Naive thymus-derived CD4-positive, alpha-beta T cell (primary cell): Measurements from ENCODE around the gene ANKS1B. TPM values are rescaled to one million over a fixed set of nuclear protein-coding genes. Genes with fewer than 3 reads are reported as not detected.

ENCODE experiments used
- ATAC-seq: fragments of 150-1000 bp; cut with Tn5 transposase; 2 replicates; pipeline ENCODE4 v1.10.0; 2021; ENCODE audit warnings: mild to moderate bottlenecking, moderate library complexity
- CTCF ChIA-PET: fragments of 350-600 bp; sonication (Branson Sonifier 250); formaldehyde crosslinking; loops from one replicate; lab custom pipeline; 2021; ENCODE audit warnings: antibody characterized with exemption; lab: Charles Lee
- POLR2A ChIA-PET: fragments of 350-600 bp; sonication (Branson Sonifier 250); formaldehyde crosslinking; loops from one replicate; lab custom pipeline; 2021; ENCODE audit warnings: antibody characterized with exemption, inconsistent platforms; lab: Charles Lee
- DNase-seq, 9 donors: peaks; one replicate each; pipeline versions ENCODE4 v3.0.0 to v3.0.0-alpha.2; 2020 to 2022; ENCODE audit warnings: mixed read lengths in 1 of 9
- H3K27ac ChIP-seq: one replicate; pipeline ENCODE4 v1.7.0; 2013; ENCODE audit warnings: mild to moderate bottlenecking, low read depth, low read length, moderate library complexity
- H3K27me3 ChIP-seq, 2 donors: one replicate each; pipeline ENCODE4 v1.7.0; 2013; ENCODE audit warnings: low read length in 2 of 2, mild to moderate bottlenecking in 2 of 2, moderate library complexity in 2 of 2; ENCODE audit not compliant: control insufficient read depth in 2 of 2, insufficient read depth in 2 of 2
- H3K36me3 ChIP-seq, 3 experiments: 1 replicate in 2 of 3; 2 replicates in 1 of 3; pipeline ENCODE4 v1.7.0; 2013; ENCODE audit warnings: low read length in 3 of 3, mild to moderate bottlenecking in 3 of 3, moderate library complexity in 1 of 3; ENCODE audit not compliant: insufficient read depth in 3 of 3, control insufficient read depth in 2 of 3
- H3K4me1 ChIP-seq, 2 donors: one replicate each; pipeline ENCODE4 v1.7.0; 2013; ENCODE audit warnings: low read length in 2 of 2, mild to moderate bottlenecking in 2 of 2, moderate library complexity in 1 of 2; ENCODE audit not compliant: control insufficient read depth in 2 of 2, insufficient read depth in 2 of 2
- H3K4me3 ChIP-seq: 2 replicates; pipeline ENCODE4 v1.7.0; 2013; ENCODE audit warnings: mild to moderate bottlenecking, low read length
- H3K9me3 ChIP-seq, 3 experiments: 1 replicate in 2 of 3; 2 replicates in 1 of 3; pipeline ENCODE4 v1.7.0; 2013; ENCODE audit warnings: low read length in 3 of 3; ENCODE audit not compliant: control insufficient read depth in 2 of 3
- H3K27ac Mint-ChIP-seq, 9 donors: one replicate each; pipeline ENCODE4 v1.8.0; 2020 to 2022; ENCODE audit warnings: mixed read lengths in 9 of 9, mild to moderate bottlenecking in 8 of 9, moderate library complexity in 5 of 9, inconsistent platforms in 2 of 9
- H3K27me3 Mint-ChIP-seq, 5 donors: one replicate each; pipeline ENCODE4 v1.8.0; 2021 to 2022; ENCODE audit warnings: mixed read lengths in 5 of 5, mild to moderate bottlenecking in 1 of 5
- H3K36me3 Mint-ChIP-seq, 5 donors: one replicate each; pipeline ENCODE4 v1.8.0; 2020 to 2022; ENCODE audit warnings: mixed read lengths in 5 of 5, mild to moderate bottlenecking in 3 of 5, inconsistent platforms in 1 of 5
- H3K4me1 Mint-ChIP-seq, 7 donors: one replicate each; pipeline ENCODE4 v1.8.0; 2020 to 2022; ENCODE audit warnings: mixed read lengths in 7 of 7, mild to moderate bottlenecking in 3 of 7, inconsistent platforms in 1 of 7
- H3K4me3 Mint-ChIP-seq, 10 donors: one replicate each; pipeline ENCODE4 v1.8.0; 2020 to 2022; ENCODE audit warnings: mild to moderate bottlenecking in 10 of 10, mixed read lengths in 10 of 10, moderate library complexity in 6 of 10, inconsistent platforms in 2 of 10
- H3K9me3 Mint-ChIP-seq, 11 donors: one replicate each; pipeline ENCODE4 v1.8.0; 2020 to 2022; ENCODE audit warnings: mixed read lengths in 11 of 11, mild to moderate bottlenecking in 4 of 11, inconsistent platforms in 1 of 11, moderate library complexity in 1 of 11
- intact Hi-C, 2 donors: fragments of 100-400 bp; cut with micrococcal nuclease; formaldehyde crosslinking; loops; one replicate each; pipeline ENCODE4 v1.15.1; 2023
- polyA plus RNA-seq, 2 donors: library from polyadenylated mRNA; unstranded; fragments of 300-500 nt; fragmentation: Illumina TruSeq; gene quantifications; one replicate each; pipeline ENCODE4 v1.2.3, GENCODE V29; 2021
- total RNA-seq, 6 experiments: library from RNA in 5 of 6; stranded (reverse) in 5 of 6; gene quantifications; 1 replicate in 5 of 6; 2 replicates in 1 of 6; pipeline ENCODE4 v1.2.3 and lab custom pipeline; 2021 to 2026

Gene ANKS1B
- total and polyA plus RNA-seq, 7 experiments from 2014 or later = 0.97 TPM; not detected in 6

- no peaks in the 10 kb centered on the region for H3K4me1 ChIP-seq
- H3K27ac ChIP-seq = no peak overlapping the region
- H3K27me3 Mint-ChIP-seq = no peaks in the 10 kb centered on the region
- no peak overlapping the region for H3K4me3 ChIP-seq
- ChIA-PET CTCF (no interaction called here), POLR2A (no interaction called here)
- no peaks in the 10 kb centered on the region for H3K4me1 Mint-ChIP-seq
- intact Hi-C loops = no loop called here
- no peaks in the 10 kb centered on the region for H3K27me3 ChIP-seq
- H3K9me3 ChIP-seq = no peaks in the 10 kb centered on the region
- no peak for DNase-seq
- H3K4me3 Mint-ChIP-seq = no peak overlapping the region
- H3K27ac Mint-ChIP-seq = no peak overlapping the region
- no peaks in the 10 kb centered on the region for H3K36me3 ChIP-seq
- H3K36me3 Mint-ChIP-seq = peaks cover 0 to 4% (median 0%) of the 10 kb centered on the region in 5 donors
- no peak for ATAC-seq
- H3K9me3 Mint-ChIP-seq = peaks cover 0 to 16% (median 2%) of the 10 kb centered on the region in 11 donors
Observed at GRCh38 chr12:99381992-99382391, 602.7 kb downstream of the ANKS1B start.

- peaks cover 0 to 16% (median 2%) of the 10 kb centered on the region in 11 donors for H3K9me3 Mint-ChIP-seq
- intact Hi-C loops = no loop called here
- peaks cover 0 to 4% (median 0%) of the 10 kb centered on the region in 5 donors for H3K36me3 Mint-ChIP-seq
- H3K36me3 ChIP-seq = no peaks in the 10 kb centered on the region
- H3K4me3 Mint-ChIP-seq = no peak overlapping the region
- H3K9me3 ChIP-seq = no peaks in the 10 kb centered on the region
- ATAC-seq = no peak
- CTCF ChIA-PET = no interaction called here
- no peak for DNase-seq
- H3K4me1 ChIP-seq = no peaks in the 10 kb centered on the region
- no peaks in the 10 kb centered on the region for H3K27me3 Mint-ChIP-seq
- no peak overlapping the region for H3K4me3 ChIP-seq
- H3K27ac Mint-ChIP-seq = no peak overlapping the region
- POLR2A ChIA-PET = no interaction called here
- no peaks in the 10 kb centered on the region for H3K27me3 ChIP-seq
- no peaks in the 10 kb centered on the region for H3K4me1 Mint-ChIP-seq
- no peak overlapping the region for H3K27ac ChIP-seq
Observed at GRCh38 chr12:99380701-99381100, 604.0 kb downstream of the ANKS1B start.

DNA sequence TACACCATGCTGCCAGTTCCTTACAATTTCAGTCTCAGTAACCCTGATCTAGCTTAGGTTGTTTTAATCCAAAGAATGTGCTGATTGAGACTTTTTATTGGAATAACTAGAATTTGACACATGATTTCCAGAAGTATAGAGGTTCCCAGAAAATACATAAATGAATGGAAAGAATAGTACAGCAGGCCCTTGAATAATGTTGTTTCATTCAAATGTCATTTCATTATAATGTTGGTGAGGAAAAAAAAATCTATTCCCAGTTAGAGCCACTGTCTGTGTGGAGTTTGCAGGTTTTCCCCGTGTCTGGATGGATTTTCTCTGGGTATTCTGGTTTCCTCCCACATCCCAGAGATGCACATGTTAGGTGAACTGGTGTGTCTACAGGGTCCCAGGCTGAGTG is 610.7 kb downstream of the ANKS1B start:
- DNase-seq (no peak), ATAC-seq (no peak)
- Histone ChIP-seq H3K27ac (no peak overlapping the region), H3K27me3 (no peaks in the 10 kb centered on the region), H3K4me3 (no peak overlapping the region), H3K36me3 (no peaks in the 10 kb centered on the region), H3K4me1 (no peaks in the 10 kb centered on the region), H3K9me3 (no peaks in the 10 kb centered on the region)
- Mint-ChIP-seq H3K27me3 (no peaks in the 10 kb centered on the region), H3K27ac (no peak overlapping the region), H3K36me3 (no peaks in the 10 kb centered on the region), H3K4me3 (no peak overlapping the region), H3K9me3 (peaks cover 0 to 14% (median 0%) of the 10 kb centered on the region in 11 donors), H3K4me1 (no peaks in the 10 kb centered on the region)
- POLR2A ChIA-PET = no interaction called here
- intact Hi-C loops = no loop called here
- CTCF ChIA-PET = no interaction called here

GRCh38 chr12:99372257-99372920 is 612.3 kb downstream of the ANKS1B start:
- Mint-ChIP-seq H3K9me3 (peaks cover 0 to 12% (median 0%) of the 10 kb centered on the region in 11 donors), H3K4me1 (no peaks in the 10 kb centered on the region), H3K27me3 (no peaks in the 10 kb centered on the region), H3K4me3 (no peak overlapping the region), H3K36me3 (no peaks in the 10 kb centered on the region), H3K27ac (no peak overlapping the region)
- ATAC-seq = no peak
- Histone ChIP-seq H3K27me3 (no peaks in the 10 kb centered on the region), H3K9me3 (no peaks in the 10 kb centered on the region), H3K27ac (no peak overlapping the region), H3K36me3 (no peaks in the 10 kb centered on the region), H3K4me3 (no peak overlapping the region), H3K4me1 (no peaks in the 10 kb centered on the region)
- no peak for DNase-seq
- ChIA-PET CTCF (no interaction called here), POLR2A (no interaction called here)
- intact Hi-C loops = no loop called here

DNA sequence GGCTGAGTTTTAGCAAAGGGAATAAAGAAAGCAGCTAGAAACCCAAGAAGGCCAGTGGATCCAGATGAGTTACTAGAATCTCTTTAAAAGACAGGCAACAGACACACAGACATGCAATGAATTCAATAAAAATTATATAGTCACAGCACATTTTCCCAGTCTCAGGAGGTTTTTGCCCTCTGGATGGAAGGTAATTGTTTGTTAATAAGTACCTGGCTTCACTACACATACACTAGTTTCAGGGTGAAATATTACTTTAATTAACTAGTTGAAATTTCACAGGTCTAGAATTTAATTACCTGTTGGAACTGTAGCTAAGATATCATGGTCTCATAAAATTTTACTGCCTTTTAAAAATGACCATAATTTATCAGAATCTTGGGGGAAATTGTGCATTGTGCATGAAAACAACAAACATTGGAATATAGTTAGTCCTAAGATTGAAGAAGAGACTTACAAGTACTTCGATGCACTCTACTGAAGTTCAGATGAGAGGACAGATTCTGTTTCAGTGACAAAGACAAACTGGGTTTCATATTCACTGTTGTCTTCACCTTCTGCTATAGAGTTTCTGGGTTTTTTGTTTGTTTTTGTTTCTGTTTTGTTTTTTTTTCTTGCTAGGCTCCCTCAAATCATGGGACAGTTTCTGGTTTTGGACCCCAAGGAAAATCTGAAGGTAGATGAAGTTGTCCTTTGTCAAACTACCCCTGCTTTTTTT is 614.2 kb downstream of the ANKS1B start:
- H3K27me3 ChIP-seq = no peaks in the 10 kb centered on the region
- Mint-ChIP-seq H3K27me3 (no peaks in the 10 kb centered on the region), H3K9me3 (peaks cover 0 to 12% (median 3%) of the 10 kb centered on the region in 11 donors), H3K4me1 (no peaks in the 10 kb centered on the region), H3K36me3 (no peaks in the 10 kb centered on the region), H3K4me3 (no peak overlapping the region), H3K27ac (no peak overlapping the region)
- intact Hi-C loops = no loop called here
- H3K4me1 ChIP-seq = no peaks in the 10 kb centered on the region
- H3K36me3 ChIP-seq = no peaks in the 10 kb centered on the region
- DNase-seq (no peak), ATAC-seq (no peak)
- H3K27ac ChIP-seq = no peak overlapping the region
- CTCF ChIA-PET = no interaction called here
- POLR2A ChIA-PET = no interaction called here
- H3K9me3 ChIP-seq = no peaks in the 10 kb centered on the region
- no peak overlapping the region for H3K4me3 ChIP-seq

- Histone ChIP-seq H3K36me3 (no peaks in the 10 kb centered on the region), H3K27me3 (no peaks in the 10 kb centered on the region), H3K4me3 (no peak overlapping the region), H3K4me1 (no peaks in the 10 kb centered on the region), H3K9me3 (no peaks in the 10 kb centered on the region), H3K27ac (no peak overlapping the region)
- CTCF ChIA-PET = no interaction called here
- Mint-ChIP-seq H3K27me3 (no peaks in the 10 kb centered on the region), H3K36me3 (no peaks in the 10 kb centered on the region), H3K27ac (no peak overlapping the region), H3K4me3 (no peak overlapping the region), H3K4me1 (no peaks in the 10 kb centered on the region), H3K9me3 (peaks cover 0 to 27% (median 2%) of the 10 kb centered on the region in 11 donors)
- intact Hi-C loops = no loop called here
- no peak for DNase-seq
- no peak for ATAC-seq
- POLR2A ChIA-PET = no interaction called here
Observed at GRCh38 chr12:99367181-99367580, 617.6 kb downstream of the ANKS1B start.

DNA sequence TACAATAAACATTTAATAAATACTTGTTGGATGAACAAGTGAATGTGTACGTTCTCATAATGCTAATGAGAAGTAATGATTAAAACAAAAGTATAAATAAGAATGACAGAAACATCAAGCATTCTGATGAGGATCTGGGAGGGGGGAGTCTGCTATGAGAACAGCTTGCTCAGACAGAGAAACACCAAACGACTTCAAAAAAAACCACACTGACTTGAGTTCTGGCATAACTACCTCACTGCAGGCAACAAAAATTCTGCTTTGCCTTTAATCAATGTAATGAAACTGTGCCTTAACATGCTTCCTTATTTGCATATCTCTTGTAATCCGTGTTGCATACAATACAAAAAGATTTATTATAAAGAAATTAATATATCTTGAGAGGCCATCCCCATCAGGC is 632.5 kb downstream of the ANKS1B start:
- H3K36me3 Mint-ChIP-seq = no peaks in the 10 kb centered on the region
- intact Hi-C loops = no loop called here
- H3K4me3 Mint-ChIP-seq = no peak overlapping the region
- no peaks in the 10 kb centered on the region for H3K4me1 Mint-ChIP-seq
- no peak overlapping the region for H3K4me3 ChIP-seq
- H3K27me3 ChIP-seq = no peaks in the 10 kb centered on the region
- no peaks in the 10 kb centered on the region for H3K9me3 ChIP-seq
- no peak overlapping the region for H3K27ac Mint-ChIP-seq
- H3K27me3 Mint-ChIP-seq = no peaks in the 10 kb centered on the region
- ATAC-seq (no peak), DNase-seq (no peak)
- no peak overlapping the region for H3K27ac ChIP-seq
- no peaks in the 10 kb centered on the region for H3K36me3 ChIP-seq
- H3K4me1 ChIP-seq = no peaks in the 10 kb centered on the region
- ChIA-PET CTCF (no interaction called here), POLR2A (no interaction called here)
- no peaks in the 10 kb centered on the region for H3K9me3 Mint-ChIP-seq
